Activated T-cell treated with anti-CD3 and anti-CD28 coated beads, Interleukin-2, amount 50 U/mL, for 4 hours (primary cell): ENCODE measurements around the gene STPG2. TPM values are rescaled to one million over a fixed set of nuclear protein-coding genes. Genes with fewer than 3 reads are reported as not detected.

Experiments
- ATAC-seq, 2 donors: fragments of 200-7000 bp; cut with Tn5 transposase; one replicate each; pipeline ENCODE4 v1.10.0; 2021
- DNase-seq: peaks from one replicate; pipeline ENCODE4 v3.0.0-alpha.2; 2020
- H3K27me3 Mint-ChIP-seq: one replicate; pipeline ENCODE4 v1.8.0; 2021; ENCODE audit warnings: low read depth, mixed read lengths
- H3K36me3 Mint-ChIP-seq: one replicate; pipeline ENCODE4 v1.8.0; 2022; ENCODE audit warnings: mixed read lengths; ENCODE audit not compliant: insufficient read depth
- H3K4me1 Mint-ChIP-seq: one replicate; pipeline ENCODE4 v1.8.0; 2021; ENCODE audit warnings: low read depth, mixed read lengths
- H3K4me3 Mint-ChIP-seq: one replicate; pipeline ENCODE4 v1.8.0; 2021; ENCODE audit warnings: mild to moderate bottlenecking, moderate library complexity, mixed read lengths
- H3K9me3 Mint-ChIP-seq: one replicate; pipeline ENCODE4 v1.8.0; 2021; ENCODE audit warnings: mixed read lengths
- total RNA-seq, 3 donors: library from RNA; stranded (reverse); gene quantifications; one replicate each; pipeline ENCODE4 v1.2.1, GENCODE V29; 2021

Gene STPG2
- total RNA-seq, result not detected

DNA sequence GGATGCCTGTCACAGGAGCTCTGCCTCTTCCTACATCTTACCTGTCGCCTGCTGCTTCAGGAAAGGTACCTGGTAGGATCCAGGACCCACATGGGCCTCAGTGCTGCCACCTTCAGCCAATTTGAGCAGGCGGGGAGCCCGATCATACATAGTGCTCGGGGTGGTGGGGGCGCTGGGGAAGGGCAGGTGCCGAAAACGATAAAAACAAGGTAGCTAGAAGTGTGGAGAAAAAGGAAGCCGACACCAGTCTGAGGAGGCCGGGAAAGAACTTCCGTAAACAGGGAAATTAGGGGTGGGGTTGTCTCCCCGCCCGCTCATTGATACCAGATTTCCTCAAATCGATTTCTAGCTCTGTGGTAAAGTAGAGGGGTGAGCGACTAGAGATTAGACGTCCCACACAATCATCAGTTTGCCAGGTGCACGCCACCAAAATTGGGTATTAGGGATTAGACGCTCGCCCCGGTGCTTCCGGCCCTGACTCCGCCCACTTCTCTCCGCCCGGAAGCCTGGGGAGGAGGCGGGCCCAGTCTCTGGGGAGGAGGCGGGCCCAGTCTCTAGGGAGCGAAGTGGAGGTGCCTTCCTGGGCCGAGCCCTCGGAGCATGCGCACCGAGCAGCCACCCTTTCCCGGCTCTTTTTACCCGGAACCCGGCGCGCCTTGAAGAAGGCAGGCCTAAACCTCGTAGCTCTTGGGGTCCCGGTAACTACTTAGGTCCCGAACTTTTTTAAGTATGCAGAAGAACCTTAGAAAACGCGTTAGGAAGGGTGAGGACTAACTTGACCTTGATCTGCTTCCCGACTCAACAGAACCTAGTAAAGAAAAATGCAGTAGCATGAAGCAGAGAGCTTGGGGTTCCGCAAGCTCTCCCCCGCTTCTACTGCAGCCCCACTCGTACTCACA, at the start of gene STPG2:
Gene STPG2 (minus strand): TSS at position 476 of the 899 bp plus-strand sequence.
- peaks cover 19% of the 10 kb centered on the region for H3K4me1 Mint-ChIP-seq
- peak; percentile 94 for DNase-seq
- no peaks in the 10 kb centered on the region for H3K27me3 Mint-ChIP-seq
- peak within 1 kb of the TSS; percentile 95 for H3K4me3 Mint-ChIP-seq
- H3K9me3 Mint-ChIP-seq, result no peaks in the 10 kb centered on the region
- no peaks in the 10 kb centered on the region for H3K36me3 Mint-ChIP-seq
- ATAC-seq, result peak; percentile 100

GRCh38 chr4:98185279-98185678, 42.0 kb upstream of the STPG2 start:
- Mint-ChIP-seq H3K4me1 (no peaks in the 10 kb centered on the region), H3K27me3 (peaks cover 5% of the 10 kb centered on the region), H3K36me3 (no peaks in the 10 kb centered on the region), H3K4me3 (no peak overlapping the region), H3K9me3 (no peaks in the 10 kb centered on the region)
- DNase-seq, result no peak
- ATAC-seq, result no peak

GRCh38 chr4:98181809-98182208, 38.5 kb upstream of the STPG2 start:
- Mint-ChIP-seq H3K36me3 (no peaks in the 10 kb centered on the region), H3K4me1 (no peaks in the 10 kb centered on the region), H3K9me3 (no peaks in the 10 kb centered on the region), H3K27me3 (peaks cover 3% of the 10 kb centered on the region), H3K4me3 (no peak overlapping the region)
- ATAC-seq (no peak), DNase-seq (no peak)

- ATAC-seq (no peak), DNase-seq (no peak)
- H3K27me3 Mint-ChIP-seq, result peaks cover 3% of the 10 kb centered on the region
- no peaks in the 10 kb centered on the region for H3K4me1 Mint-ChIP-seq
- no peaks in the 10 kb centered on the region for H3K36me3 Mint-ChIP-seq
- H3K9me3 Mint-ChIP-seq, result no peaks in the 10 kb centered on the region
- H3K4me3 Mint-ChIP-seq, result no peak overlapping the region
Measured at GRCh38 chr4:98179951-98180350, 36.7 kb upstream of the STPG2 start.

GRCh38 chr4:98176531-98176930, 33.3 kb upstream of the STPG2 start:
- ATAC-seq, result no peak
- Mint-ChIP-seq H3K36me3 (no peaks in the 10 kb centered on the region), H3K9me3 (no peaks in the 10 kb centered on the region), H3K4me3 (no peak overlapping the region), H3K4me1 (no peaks in the 10 kb centered on the region), H3K27me3 (no peaks in the 10 kb centered on the region)
- DNase-seq, result no peak

DNA sequence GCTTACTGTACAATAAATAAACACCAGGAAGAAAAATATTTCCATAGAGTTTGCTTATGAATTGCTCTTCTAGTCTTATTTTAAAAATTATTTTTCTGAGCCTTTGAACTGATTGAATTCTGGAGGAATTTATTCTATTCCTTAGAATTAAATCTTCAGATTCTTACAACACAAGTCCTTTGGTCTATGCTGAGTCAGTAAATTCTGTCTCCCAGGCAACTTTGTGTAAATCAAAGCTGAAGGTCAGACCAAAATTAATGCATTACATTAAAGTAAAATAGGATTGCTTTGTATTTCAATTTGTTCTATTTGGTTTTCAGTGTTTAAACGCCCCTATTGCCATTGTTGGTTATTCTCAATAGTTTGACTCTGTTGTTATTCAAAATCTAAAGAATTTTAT, 26.8 kb upstream of the STPG2 start:
- DNase-seq, result no peak
- no peaks in the 10 kb centered on the region for H3K9me3 Mint-ChIP-seq
- no peak overlapping the region for H3K4me3 Mint-ChIP-seq
- H3K36me3 Mint-ChIP-seq, result no peaks in the 10 kb centered on the region
- ATAC-seq, result no peak
- H3K27me3 Mint-ChIP-seq, result no peaks in the 10 kb centered on the region
- H3K4me1 Mint-ChIP-seq, result no peaks in the 10 kb centered on the region

DNA sequence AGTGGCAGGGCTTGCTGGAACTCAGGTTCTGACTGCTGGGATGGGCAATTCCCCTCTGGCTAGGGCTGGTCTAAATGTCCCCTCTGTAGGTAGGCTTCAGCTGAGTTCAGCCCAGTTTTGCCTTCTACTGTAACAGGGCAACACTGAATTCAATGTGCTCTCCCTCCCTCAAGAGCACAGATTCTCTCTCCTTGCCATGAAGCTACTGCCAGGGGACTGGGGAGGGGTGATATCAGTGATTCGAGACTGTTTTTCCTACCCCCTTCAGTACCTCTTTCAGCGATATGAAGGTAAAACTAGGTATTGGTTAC, 23.4 kb upstream of the STPG2 start:
- DNase-seq (no peak), ATAC-seq (no peak)
- no peaks in the 10 kb centered on the region for H3K36me3 Mint-ChIP-seq
- H3K4me3 Mint-ChIP-seq, result no peak overlapping the region
- no peaks in the 10 kb centered on the region for H3K9me3 Mint-ChIP-seq
- H3K4me1 Mint-ChIP-seq, result no peaks in the 10 kb centered on the region
- no peaks in the 10 kb centered on the region for H3K27me3 Mint-ChIP-seq

GRCh38 chr4:98166025-98166730, 22.9 kb upstream of the STPG2 start:
- no peak for ATAC-seq
- H3K9me3 Mint-ChIP-seq, result no peaks in the 10 kb centered on the region
- no peak for DNase-seq
- H3K4me1 Mint-ChIP-seq, result no peaks in the 10 kb centered on the region
- H3K4me3 Mint-ChIP-seq, result no peak overlapping the region
- no peaks in the 10 kb centered on the region for H3K36me3 Mint-ChIP-seq
- no peaks in the 10 kb centered on the region for H3K27me3 Mint-ChIP-seq

GRCh38 chr4:98162696-98163095, 19.4 kb upstream of the STPG2 start:
- Mint-ChIP-seq H3K9me3 (no peaks in the 10 kb centered on the region), H3K36me3 (no peaks in the 10 kb centered on the region), H3K4me1 (no peaks in the 10 kb centered on the region), H3K4me3 (no peak overlapping the region), H3K27me3 (no peaks in the 10 kb centered on the region)
- ATAC-seq (no peak), DNase-seq (no peak)

DNA sequence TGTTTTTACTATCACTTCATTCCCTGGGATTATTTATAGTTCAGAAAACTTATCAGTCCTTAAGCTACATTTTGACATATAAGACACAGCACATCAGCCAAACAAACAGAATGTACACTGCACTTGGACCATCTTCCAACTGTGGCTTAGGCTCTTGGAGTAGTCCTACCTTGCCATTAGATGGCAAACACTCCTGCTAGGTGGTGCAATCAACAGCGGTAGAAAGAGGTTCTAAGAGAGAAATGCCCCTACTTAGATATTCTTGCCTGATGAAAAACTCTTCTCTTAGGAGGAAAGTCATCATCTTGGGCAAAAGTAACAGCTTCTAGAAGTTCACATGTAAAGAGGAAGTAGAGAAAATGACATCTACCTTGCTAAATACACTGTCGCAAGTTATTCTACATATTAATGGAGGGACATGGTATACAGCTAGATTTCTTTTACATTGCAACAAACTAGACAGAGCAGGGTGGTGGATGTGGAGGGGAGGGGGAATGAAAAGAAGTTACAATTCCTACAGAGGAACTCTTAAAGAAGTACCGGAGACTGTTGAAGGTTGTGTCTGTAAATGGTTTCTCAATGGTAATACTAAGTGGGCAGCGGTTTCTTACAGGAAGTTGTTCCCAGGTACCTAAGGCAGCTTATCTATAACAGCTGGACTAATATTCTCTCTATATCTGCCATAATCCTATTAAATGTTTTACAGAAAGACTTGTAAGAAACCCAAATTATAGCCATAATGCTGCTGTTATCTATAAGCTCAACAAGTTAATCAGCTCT, 8.1 kb upstream of the STPG2 start:
- DNase-seq, result no peak
- Mint-ChIP-seq H3K9me3 (no peaks in the 10 kb centered on the region), H3K4me3 (no peak overlapping the region), H3K4me1 (peaks cover 6% of the 10 kb centered on the region), H3K36me3 (no peaks in the 10 kb centered on the region), H3K27me3 (peaks cover 4% of the 10 kb centered on the region)
- ATAC-seq, result no peak

DNA sequence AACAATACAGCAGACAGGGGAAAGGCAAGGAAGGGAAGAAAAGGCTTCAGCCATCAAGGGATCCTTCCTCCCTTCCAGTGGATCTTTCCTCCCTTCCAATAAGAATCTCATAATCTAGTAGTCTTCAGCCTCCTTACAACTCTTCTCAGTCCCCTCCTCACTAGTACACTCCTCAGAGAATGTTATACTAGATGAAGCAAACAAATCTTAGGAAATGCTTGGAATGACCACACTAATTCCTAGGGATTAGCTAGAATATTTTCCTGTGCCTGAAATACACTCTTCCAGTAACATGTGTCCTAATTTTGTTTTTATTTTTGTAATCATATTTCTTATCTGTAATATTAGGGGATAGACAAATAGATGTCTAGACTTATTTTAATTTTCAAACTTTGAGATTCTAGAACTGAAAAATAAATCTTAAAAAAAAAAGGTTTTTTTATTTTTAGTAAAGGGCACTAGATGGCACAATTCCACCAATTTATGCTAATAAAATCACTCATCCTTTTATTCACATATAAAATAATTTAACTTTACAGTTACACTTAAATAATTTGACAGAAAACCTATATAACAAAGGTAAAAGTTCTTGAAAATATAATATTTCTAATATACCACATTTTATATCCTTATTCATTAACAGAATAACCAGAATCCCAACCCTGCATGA, 7.0 kb upstream of the STPG2 start:
- no peaks in the 10 kb centered on the region for H3K9me3 Mint-ChIP-seq
- H3K4me3 Mint-ChIP-seq, result no peak overlapping the region
- ATAC-seq, result no peak
- H3K27me3 Mint-ChIP-seq, result peaks cover 4% of the 10 kb centered on the region
- H3K4me1 Mint-ChIP-seq, result peaks cover 6% of the 10 kb centered on the region
- no peak for DNase-seq
- H3K36me3 Mint-ChIP-seq, result no peaks in the 10 kb centered on the region

DNA sequence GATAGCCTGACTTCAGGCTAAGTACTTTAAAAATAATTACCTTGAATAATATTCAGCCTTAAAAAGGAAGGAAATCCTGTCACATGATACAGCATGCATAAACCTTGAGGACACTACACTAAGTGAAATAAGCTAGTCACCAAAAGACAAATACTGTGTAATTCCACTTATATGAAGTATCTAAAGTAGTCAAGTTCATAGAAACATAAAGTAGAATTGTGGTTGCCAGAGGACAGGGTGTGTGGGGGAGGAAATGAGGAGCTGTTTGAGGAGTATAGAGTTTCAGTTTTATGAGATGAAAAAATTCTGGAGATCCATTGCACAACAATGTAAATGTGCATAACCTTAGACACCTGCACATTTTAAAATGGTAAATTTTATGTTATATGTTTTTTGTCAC, 5.6 kb upstream of the STPG2 start:
- Mint-ChIP-seq H3K27me3 (peaks cover 4% of the 10 kb centered on the region), H3K4me1 (peaks cover 6% of the 10 kb centered on the region), H3K9me3 (no peaks in the 10 kb centered on the region), H3K4me3 (no peak overlapping the region), H3K36me3 (no peaks in the 10 kb centered on the region)
- DNase-seq (no peak), ATAC-seq (peak in 1 of 2 donors; percentile 52)

- DNase-seq, result no peak
- Mint-ChIP-seq H3K4me1 (no peaks in the 10 kb centered on the region), H3K9me3 (peaks cover 14% of the 10 kb centered on the region), H3K4me3 (no peak overlapping the region), H3K36me3 (no peaks in the 10 kb centered on the region), H3K27me3 (peaks cover 10% of the 10 kb centered on the region)
- ATAC-seq, result no peak
Measured at GRCh38 chr4:98126141-98126540, 17.1 kb downstream of the STPG2 start.

- H3K9me3 Mint-ChIP-seq, result peaks cover 14% of the 10 kb centered on the region
- H3K27me3 Mint-ChIP-seq, result peaks cover 6% of the 10 kb centered on the region
- H3K4me3 Mint-ChIP-seq, result no peak overlapping the region
- no peak for ATAC-seq
- no peaks in the 10 kb centered on the region for H3K36me3 Mint-ChIP-seq
- H3K4me1 Mint-ChIP-seq, result no peaks in the 10 kb centered on the region
- DNase-seq, result no peak
Measured at GRCh38 chr4:98125585-98125984, 17.7 kb downstream of the STPG2 start.
